NOMO-1 (cell line): ENCODE data around the gene CFAP61.
A peak's percentile ranks its signal among the peaks of the same experiment; 100 is the strongest.
"Not testable (repeated sequence)": the region's sequence is repeated elsewhere in the genome, so short reads cannot be mapped to it uniquely, and the experiment has no call there.

Experiments used
- DNase-seq, 2 experiments: peaks; one replicate each; lab custom pipeline; 2025; ENCODE audit not compliant: unreplicated experiment in 2 of 2; lab: John Stamatoyannopoulos, UW

Gene CFAP61

GRCh38 chr20:20312562-20312961 lies 260.2 kb downstream of the CFAP61 start:
- no peak for DNase-seq

- DNase-seq: peak; percentile 80 to 83
Observed at GRCh38 chr20:20317195-20317594, 264.9 kb downstream of the CFAP61 start.

DNA sequence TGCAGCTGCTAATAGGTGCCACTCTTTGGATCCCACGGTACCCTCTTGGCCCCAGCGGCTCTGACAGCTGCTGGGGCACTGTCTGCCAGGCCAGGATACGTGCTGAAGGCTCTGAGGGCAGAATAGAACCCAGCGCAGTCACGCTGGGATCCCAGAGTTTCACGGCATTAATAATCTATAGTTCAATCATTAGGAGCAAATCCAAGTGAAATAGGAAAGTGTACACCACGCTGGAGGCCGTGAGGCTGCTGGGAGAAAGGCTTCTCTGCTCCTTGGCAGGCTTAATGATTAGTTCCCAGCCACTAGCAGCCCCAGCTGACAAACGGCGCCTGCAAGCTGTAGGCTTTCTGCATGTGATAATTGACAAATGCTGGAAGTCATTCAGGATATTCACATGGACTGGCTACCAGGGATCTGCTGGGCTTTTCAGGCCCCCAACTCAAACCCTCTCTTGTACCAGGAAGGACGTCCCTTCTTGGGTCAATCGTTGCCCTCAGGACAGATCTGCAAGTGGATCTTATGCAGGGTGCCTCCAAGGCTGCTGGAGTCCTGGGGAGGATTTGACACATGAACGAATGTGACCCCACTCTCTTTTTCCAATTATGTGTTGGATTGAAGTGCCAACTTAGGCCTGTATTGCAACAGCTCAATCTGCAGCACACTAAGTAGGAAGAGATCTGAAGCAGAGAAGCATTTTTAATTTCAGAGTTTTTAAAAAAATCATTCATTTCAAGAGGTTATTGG lies 265.5 kb downstream of the CFAP61 start:
- no peak for DNase-seq

DNA sequence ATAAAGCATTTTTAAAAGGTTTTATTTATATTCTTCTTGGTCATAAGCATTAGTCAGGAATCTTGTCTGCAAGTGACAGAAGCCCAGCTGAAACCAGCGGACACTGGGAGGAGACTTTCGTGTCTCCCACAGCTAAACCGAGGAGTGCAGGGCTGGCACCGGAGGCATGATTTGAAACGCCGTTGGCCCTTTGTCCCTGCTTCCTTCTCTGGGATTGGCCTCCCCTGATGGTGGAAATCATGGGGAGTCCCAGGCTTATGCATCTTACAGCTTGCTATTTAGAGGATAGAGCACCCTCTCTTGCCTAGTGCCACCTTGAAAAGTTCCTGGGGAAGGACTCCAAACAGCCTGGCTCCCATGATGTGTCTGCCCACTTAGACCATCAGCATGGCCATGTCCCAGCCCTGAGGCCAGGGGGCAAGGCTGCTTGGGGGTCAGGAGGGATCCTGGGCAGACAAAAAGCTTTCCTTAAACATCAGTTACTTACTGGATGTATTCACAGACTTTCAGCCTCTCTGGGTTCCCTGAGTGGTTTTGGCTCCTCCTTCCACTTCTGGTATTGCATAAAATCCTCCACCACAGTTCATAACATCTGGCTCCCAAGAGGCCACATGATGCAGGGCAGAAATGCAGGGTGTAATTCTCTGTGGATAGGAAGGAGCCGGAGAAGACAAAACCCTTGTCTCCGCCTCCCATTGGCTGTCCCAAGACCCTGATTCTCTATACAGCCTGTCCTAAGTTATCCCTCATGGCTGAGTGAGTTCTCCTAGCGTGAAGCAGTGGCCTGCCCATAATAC lies 266.2 kb downstream of the CFAP61 start:
- peak; percentile 75 to 86 for DNase-seq

GRCh38 chr20:20321134-20321533 lies 268.8 kb downstream of the CFAP61 start:
- DNase-seq: no peak

DNA sequence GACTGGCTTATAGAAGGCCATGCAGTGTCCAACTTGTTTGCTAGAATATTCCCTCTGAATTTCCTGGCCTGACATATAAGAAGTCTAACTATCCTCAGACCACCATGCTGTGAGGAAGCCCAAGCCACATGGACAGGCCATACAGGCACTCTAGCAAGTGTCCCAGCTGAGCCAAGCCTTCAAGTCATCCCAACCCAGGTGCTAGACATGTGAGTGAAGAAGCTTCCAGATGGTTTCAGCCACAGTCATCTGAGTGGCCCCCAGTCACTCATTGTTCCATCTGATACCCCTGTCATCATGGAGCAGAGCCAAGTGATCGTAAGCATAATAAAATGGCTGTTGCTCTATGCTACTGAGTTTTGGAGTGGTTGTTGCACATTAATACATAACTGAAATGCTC lies 269.6 kb downstream of the CFAP61 start:
- DNase-seq: no peak

GRCh38 chr20:20322912-20323311 lies 270.6 kb downstream of the CFAP61 start:
- DNase-seq: no peak

GRCh38 chr20:20327746-20328145 lies 275.4 kb downstream of the CFAP61 start:
- DNase-seq: no peak

DNA sequence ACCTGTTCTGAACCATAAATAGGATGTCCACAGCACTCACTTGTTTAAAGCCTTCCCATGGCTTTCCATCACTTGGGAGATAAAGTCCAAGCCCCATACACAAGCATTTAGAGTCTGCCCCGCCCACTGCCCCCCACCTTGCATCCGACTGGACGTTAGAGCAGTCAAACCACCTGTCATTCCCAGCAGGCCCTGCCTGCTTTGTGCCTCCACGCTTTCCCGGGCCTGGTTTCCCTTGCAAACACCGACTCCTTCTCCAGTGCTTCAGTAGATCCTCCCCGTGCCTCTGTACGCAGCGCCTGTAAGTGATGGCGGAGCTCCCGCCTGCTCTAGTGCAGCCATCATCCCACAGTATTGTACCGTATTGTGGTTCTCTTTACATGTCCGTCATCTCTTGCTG lies 277.2 kb downstream of the CFAP61 start:
- DNase-seq: no peak

DNA sequence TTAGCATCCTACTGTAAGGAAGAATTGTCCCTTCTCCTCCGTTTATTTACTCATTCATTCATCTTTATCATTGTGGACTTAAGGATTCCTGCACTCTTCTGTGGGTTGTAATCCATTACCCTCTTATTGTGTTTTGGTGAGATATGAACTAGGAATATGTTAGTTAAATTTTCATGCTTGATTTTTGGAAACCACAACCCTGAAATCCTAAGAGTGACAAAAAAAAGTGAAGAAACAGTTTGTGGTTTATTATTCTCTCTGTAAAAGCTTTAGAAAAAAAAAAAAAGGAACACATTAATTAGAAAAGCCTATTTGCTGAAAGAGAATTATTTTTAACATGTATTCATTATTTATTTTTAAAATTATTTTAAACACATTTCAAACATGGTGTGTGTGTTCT lies 278.8 kb downstream of the CFAP61 start:
- DNase-seq: peak; percentile 18 to 61

DNA sequence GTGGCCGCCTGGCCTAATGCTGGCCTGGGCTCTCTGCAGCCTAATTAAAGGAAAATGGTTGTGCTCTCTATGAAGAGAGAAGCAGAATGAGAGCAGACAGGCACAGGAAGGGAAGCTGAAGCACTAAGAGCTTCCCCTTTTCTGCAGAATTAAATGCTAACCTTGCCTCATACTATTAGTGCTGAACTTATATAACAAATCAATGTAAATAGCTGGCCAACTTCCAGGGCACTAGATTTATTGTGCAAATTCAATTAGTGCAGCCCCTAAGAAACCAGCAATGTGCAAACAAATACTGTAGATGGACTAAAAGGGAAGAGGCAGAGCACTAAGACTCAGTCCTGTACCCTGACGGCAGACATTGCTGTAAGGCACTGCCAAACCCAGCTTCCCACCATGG lies 279.5 kb downstream of the CFAP61 start:
- DNase-seq: peak; percentile 77 to 93

DNA sequence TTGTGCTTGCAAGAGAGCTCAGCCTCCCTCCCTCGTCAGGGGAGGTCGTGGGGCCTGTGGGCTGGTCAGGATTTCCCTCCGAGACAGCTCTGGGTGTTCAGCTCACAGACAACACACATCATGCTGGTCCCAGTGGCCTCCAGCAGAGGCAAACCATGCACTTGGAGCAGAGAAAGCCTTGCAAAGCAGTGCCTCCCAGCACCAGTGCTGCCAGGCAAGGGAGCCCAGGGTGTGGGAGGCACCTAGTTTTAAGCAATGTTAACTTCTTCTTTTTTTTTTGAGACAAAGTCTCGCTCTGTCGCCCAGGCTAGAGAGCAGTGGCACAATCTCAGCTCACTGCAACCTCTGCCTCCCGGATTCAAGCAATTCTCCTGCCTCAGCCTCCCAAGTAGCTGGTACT lies 281.5 kb downstream of the CFAP61 start:
- DNase-seq: peak; percentile 55 to 75

DNA sequence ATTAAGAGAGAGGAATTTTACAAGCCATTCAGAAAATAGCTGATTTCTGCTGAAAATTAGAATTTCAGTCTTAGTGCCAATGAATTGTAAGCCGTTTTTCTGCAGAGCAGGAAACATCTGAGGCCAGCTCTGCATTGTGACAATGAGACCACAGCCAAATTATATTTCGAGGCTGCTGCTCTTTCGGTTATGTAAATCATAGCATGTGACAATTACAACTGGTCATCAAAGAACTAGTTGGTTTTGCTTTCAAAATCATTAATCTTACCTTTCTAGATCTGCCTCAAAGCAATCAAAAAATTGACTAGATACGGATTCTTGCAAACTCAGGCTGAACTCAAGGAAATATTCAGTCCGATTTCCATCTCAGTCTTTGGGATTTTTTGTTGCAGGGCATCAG lies 282.2 kb downstream of the CFAP61 start:
- DNase-seq: peak; percentile 2 to 51

DNA sequence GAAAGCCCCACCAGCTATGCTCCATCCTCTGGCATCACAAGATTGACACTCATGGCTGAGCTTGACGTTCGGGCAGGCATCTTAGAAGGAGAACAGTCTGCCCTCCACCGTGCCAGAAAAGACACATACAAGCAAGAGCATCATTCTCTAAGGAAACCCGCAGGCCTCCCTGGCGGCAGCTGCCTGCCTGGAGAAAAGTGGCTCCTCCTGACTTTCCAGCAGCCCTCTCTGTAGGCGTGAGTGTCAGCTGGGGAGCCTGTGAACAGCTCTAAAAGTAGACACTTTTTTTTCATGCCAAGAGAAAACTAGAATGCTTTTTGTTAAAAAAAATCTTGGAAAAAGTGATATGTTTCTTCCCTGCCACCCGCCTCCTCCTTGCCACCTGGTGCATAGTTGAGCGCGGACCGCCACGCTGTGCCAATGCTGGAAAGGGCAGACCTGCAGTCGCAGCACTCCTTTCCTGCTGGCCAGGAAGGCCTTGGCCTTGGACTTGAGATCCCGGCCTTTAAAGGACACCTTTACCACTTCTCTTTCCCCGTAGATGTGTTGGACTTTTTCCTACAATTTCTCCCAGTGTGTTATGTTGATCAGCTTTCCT lies 285.9 kb downstream of the CFAP61 start:
- DNase-seq: no peak

DNA sequence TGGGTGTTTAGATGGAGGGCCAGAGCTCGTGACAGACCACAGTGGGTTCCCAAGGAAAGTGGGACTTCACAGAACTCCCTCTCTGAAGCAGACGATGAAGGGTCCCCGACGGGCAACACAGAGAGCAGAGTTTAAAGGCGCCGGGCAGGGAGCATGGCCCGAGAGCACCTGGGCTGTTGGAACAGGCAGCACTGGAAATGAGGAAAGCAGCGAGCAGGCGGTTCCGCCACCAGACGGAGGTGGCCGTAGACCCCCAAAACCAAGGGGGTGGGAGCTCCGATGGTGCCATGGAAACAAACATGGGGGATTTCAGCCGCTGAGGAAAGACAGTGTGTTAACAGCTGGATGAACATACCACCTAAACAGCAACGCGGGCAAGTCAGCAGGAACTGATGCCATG lies 288.1 kb downstream of the CFAP61 start:
- DNase-seq: no peak

GRCh38 chr20:20341371-20341770 lies 289.0 kb downstream of the CFAP61 start:
- no peak for DNase-seq

DNA sequence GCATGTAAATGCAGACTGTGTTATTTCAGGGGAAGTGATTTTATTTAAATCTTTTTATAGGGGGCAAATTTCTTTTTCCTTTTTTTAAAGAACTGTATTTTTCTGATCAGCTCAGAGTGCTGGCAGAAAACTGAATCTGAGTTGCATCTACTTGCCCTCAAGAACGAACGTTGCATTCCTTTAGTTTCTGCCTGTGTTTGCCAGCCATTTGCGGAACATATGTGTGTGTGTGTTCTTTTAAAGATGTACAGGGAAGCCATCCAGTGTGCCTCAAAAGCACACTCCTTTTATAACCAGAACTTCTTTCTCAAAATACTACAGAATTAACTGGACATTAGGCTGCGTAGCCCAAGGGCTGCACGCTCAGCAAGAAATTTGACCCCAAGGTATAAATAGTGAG lies 289.7 kb downstream of the CFAP61 start:
- DNase-seq: no peak

GRCh38 chr20:20343932-20344331 lies 291.6 kb downstream of the CFAP61 start:
- DNase-seq: no peak

DNA sequence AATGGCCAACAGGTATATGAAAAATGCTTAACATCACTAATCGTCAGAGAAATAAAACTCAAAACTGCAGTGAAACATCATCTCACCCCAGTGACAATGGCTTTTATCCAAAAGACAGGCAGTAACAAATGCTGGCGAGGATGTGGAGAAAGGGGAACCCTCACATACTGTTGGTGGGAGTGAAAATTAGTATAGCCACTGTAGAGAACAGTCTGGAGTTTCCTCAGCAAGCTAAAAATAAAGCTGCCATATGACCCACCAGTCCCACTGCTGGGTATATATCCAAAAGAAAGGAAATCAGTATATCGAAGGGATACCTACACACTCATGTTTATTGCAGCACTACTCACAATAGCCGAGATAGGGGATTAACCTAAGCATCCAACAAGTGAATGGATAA lies 292.1 kb downstream of the CFAP61 start:
- no peak for DNase-seq

DNA sequence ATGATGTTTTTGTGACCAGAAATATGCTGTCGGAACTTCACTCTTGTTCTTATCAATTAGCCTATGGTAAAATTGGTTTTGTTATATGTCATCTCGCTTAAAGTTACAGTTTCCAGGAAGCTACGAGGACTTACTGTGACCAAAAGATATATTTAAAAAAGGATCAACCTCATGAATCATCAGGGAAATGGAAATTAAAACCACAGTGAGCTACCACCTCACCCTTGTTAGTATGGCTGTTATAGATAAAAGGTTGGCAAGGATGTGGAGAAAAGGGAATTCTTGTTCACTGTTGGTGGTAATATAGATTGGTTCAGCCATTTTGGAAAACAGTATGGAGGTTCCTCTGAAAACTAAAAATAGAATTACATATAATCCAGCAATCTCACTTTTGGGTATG lies 301.2 kb downstream of the CFAP61 start:
- DNase-seq: no peak

GRCh38 chr20:20355503-20355902 lies 303.2 kb downstream of the CFAP61 start:
- DNase-seq: not testable (repeated sequence)

DNA sequence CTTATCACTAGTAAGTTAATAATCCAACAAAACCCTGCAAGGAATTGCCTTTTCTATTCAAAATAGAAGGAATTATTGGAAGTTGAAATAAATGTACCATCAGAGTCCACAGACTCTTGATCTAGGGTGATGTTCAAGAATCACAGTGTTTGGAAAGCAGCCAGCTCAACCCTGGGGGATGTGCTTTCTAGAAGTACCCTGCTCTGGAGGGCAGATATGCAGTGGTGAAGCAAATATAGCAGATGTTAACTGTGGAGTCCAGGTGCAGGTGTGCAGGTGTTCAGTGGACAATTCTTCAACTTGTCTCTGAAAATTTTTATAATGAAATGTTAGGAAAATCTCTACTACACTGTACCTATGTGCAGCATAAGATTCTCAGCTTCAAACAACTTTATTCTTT lies 306.5 kb downstream of the CFAP61 start:
- no peak for DNase-seq
